HK-2 (cell line): Measurements from ENCODE around the gene EGFL7.
A peak's percentile ranks its signal among the peaks of the same experiment; 100 is the strongest.
"Not testable (repeated sequence)": the region's sequence is repeated elsewhere in the genome, so short reads cannot be mapped to it uniquely, and the experiment has no call there.

Experiments
- DNase-seq: peaks from one replicate; pipeline ENCODE4 v3.0.0-alpha.2; 2018; ENCODE audit not compliant: unreplicated experiment

EGFL7 gene

DNA sequence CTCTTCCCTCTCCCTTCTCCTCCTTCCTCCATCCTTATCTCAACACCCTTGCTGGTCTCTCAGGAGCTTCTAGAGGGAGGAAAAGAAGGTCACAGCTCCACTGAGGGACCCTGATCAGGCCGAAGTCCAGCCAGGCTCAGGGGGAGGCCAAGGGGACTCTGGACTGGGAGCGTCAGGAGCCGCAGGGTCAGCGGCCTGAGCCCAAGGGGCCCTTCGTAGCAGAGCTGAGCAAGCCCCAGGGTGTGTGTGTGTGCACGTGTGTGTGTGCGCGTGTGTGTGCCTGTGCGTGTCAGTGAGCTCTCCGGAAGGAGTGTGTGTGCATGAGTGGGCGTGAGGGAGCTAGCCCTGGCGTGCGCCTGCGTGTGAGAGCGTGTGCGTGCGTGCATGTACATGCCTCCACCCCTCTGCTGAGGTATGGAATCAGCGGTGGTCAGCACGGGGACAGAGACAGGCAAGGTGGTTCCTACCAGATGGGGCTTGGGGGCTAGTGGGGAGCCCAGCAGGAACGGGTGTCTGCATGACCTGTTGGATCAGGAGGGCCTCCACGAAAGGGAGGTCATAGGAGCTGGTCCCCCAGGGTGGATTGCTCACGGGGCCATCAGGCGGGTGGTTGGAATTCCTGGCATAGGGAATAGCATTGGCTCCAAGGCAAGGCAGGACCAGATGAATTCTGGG is 34.6 kb downstream of the EGFL7 start:
- DNase-seq, result peak; percentile 60

DNA sequence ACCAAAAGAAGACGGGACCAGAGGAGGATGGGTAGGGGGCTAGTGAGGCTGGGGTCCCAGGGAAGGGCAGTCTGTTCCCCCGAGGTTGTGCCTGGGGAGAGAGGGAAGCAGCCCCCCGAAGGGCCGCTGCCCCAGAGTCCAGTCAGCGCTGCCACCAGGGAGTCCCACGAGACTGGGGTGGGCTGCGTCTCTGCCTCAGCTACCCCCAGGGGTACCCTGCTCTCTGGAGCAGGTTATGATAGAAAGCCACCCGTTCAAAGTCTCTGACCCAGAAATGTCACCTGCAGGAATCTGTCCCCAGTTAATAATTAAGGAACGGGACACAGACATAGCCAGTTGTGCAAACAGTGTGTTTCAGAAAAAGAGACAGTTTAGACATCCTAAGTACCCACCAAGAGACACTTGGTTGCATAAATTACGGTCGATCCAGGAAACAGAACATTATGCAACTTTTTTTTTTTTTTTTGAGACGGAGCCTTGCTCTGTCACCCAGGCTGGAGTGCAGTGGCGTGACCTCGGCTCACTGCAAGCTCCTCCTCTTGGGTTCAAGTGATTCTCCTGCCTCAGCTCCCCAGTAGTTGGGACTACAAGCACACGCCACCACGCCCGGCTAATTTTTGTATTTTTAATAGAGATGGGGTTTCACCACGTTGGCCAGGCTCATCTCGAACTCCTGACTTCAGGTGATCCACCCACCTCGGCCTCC is 35.3 kb downstream of the EGFL7 start:
- DNase-seq, result no peak

DNA sequence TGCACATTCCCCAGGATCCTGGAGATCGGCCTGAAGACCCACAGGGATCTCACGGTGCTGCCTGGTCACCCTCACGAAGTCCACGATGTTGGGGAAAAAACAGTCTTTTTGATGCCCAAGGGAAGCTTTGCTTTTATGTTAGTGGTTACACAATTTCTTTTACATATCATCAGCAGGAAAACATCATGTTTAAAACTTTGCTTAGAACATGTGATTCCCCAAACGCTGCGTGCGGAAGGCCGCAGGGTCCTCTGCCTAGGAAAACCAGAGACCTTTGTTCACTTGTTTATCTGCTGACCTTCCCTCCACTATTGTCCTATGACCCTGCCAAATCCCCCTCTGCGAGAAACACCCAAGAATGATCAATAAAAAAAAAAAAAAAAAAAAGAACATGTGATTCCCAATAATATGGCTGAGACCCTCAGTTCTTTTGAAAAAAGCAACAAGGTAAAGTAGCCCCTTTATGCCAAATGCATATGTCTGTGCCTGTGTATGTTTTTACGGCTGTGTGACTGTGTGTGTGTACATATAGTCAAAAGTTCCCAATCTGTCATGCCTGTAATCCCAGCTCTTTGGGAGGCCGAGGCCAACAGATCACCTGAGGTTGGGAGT is 36.0 kb downstream of the EGFL7 start:
- DNase-seq, result no peak

DNA sequence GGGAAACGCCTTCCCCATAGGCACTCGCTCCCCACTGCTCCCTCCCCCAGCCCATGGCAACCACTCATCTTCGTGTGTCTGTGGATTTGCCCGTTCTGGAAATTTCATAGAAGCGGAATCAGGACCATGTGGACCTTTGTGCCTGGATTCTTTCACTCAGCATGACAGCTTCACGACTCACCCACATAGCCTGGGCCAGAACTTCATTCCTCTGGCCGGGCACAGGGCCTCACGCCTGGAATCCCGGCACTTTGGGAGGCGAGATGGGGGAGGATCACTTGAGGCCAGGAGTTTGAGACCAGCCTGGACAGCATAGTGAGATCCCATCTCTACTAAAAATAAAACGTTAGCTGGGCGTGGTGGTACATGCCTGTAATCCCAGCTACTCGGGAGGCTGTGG is 37.6 kb downstream of the EGFL7 start:
- DNase-seq, result no peak

DNA sequence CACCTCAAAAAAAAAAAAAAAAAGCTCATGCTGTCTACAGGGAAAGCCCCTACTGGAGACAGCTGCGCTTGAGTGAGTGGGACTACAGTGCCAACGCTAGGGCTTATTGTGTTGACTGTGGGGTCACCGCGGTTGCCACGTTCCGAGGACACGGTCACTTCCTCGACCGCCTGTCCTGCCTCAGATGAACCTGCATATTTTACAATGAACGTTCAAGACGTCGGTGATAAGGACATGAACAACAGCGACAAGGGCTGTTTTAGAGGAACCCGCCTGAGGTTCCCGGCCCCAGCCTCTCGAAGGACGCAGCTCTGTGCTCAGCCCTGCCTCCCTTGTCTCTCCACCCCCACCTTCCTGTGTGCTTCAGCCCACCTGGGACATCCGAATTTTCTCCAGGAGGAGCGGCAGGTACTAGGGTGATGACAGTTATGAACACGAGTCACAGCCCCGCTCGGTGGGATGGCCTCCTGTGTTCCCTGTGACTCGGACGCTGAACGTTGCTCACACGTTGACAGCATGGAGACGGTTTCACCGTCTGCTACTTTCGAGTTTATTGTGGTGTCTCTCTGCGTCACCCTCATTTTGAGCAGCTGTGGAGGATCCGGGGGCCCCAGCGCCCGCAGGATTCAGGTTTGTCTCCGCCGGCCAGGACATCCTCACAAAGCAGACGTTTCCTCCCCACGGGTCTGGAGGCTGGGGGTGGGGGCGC is 38.4 kb downstream of the EGFL7 start:
- DNase-seq, result no peak

DNA sequence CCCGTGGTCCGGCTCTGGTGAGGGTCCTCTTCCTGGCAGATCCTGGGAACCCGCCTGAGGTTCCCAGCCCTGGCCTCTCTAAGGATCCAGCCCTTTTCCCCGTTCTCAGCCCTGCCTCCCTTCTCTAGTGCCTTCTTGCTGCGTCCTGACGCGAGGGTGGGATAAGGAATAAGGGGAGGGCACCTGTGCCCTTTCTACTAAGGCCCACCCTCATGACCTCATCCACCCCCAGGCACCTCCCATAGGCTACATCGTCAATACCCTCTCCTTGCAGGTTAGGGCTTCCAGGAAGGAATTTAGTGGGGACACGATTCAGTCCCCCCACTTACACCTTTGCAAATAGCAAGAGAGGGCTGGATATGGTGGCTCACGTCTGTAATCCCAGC is 38.9 kb downstream of the EGFL7 start:
- DNase-seq, result no peak

DNA sequence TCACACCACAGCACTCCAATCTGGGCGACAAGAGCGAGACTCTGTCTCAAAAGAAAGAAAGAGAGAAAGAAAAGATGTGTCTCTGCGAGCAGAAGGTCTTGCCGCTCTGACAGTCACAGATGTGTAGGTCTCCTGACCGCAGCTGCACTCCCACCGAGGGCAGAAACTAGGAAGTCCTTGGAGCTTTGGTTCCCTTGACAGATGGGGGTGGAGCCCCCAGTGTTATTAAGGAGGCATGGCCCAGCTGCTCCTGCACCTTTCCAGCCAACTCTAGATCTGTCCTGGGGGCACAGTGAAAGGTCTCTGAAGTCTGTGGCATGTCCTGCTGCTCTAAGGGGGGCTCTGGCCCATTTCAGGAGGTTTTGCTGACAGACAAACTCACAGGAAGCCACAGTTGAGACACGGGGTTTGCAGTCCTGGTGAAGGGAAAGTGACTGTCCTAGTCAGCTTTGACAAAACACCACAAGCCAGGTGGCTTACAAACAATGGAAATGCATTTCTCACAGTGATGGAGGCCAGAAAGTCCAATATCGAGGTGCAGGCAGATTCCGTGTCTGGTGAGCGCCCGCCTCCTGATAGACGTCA is 40.7 kb downstream of the EGFL7 start:
- DNase-seq, result no peak

DNA sequence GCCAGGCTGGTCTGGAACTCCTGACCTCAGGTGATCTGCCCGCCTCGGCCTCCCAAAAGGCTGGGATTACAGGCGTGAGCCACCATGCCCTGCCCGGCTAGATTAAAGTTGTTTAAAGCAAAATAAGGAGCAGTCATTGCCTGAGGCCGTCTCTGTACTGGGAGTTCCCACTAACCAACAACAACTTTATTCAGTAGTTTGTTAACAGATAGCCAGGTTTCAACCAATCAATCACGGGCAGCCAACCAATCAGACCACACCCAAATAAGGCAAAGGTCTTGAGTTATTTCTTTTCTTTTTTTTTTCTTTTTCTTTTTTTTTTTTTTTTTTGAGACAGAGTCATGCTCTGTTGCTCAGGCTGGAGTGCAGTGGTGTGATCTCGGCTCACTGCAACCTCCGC is 42.0 kb downstream of the EGFL7 start:
- not testable (repeated sequence) for DNase-seq

DNA sequence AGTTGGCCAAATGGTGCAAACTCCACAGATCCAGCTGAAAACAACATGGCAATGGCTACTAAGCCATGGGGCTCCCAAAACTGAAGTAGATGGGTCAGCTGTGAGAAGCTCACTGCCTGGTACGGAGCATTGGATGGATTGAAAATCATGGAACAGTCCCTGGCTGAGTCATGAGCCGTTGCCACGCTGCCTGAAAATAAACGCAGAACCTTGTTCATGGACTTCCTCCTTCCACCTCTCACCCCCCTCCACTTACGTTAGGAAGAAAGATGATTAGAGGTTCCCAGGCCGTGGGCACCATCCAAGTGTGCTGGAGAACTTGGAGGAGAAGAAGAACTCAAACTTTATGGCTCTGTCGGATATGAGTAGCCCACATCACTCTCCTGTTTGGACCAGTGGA is 42.8 kb downstream of the EGFL7 start:
- DNase-seq, result no peak

DNA sequence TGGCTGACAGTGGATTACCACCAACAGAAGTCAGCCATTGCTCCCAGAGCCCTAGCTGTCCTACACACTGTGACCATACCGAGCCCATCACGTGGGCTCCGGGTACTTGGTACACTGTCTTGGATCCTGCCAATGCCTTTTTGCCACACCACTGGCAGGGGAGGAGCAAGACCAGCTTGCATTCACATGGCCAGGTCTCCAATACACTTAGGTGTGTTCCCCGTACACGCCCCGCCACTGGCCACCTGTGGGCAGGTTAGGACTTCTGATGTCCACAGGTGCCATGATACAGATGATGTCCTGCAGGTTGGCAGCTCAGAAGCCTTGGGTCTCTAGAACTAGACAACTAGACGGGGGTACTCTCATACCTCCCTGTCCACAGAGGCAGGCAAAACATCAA is 44.3 kb downstream of the EGFL7 start:
- no peak for DNase-seq

DNA sequence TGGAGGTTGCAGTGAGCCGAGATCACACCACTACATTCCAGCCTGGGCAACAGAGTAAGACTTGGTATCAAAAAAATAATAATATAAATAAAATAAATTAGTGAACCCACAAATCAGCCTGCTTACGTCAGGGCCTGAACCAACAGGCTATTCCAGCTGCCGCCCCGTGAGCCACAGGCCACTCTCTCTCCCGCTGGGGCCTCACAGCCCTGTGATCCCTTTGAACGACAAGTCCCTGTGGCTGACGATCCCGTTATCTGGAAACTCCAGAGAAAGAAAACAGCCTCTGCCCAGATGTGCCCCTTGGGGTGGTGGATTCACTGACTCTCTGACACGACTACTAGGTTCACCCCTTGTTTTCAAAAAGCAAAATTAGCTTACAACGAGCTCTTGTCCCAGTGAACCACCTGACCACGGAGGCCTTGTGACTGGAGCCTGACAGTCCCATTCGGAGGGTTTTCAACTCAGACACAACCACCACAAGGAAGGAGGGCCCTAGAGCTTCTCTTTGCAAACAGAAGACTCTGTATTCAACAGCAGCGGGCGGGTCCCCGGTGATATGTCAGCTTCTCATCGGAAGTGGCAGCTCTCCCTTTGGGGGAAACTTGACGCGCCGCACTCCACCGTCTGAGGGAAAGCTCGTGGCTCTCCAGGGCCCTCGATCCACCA is 45.3 kb downstream of the EGFL7 start:
- no peak for DNase-seq

DNA sequence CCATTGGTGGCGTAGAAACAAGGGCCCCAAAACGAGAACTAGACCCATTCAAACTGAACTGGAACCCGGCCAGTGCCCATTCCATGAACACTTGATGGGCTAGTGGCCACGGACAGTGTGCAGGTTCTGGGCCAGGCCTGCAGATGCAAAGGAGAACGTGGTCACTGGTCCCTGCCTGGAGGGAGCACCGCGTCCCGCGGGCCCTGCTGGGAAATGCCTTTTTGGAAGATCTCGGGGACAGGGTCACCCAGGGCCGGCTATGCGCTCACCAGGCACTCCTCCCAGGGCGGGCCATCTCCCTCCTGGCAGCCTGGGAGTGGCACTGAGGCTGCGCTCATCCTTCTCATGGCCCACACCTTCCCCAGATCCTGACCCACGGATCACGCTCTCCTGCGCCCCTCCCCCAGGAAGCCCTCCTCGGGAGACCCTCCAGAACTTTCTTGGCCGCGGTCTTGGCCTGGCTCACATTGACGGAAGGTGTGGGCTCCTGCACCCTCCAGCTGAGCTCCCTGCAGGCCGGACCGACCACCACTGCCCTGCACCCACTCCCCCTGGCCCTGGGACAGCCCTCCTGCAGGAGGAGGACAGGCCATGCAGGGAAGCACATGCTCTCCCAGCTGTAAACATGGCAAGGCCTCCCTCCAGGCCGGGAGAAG is 46.9 kb downstream of the EGFL7 start:
- DNase-seq, result no peak

DNA sequence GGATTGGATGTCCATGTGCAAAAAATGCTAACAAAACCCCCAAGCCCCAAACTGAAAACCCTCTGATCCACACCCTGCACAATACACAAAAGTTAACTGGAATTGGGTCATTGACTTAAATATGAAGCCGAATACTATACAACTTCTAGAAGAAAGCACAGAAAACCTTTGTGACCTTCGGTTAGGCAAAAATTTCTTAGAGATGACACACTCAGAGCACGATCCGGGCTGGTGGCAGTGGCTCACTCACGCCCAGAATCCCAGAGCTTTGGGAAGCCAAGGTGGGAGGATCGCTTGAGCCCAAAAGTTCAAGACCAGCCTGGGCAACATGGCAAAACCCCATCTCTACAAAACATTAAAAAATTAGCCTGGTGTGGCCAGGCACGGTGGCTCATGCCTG is 47.8 kb downstream of the EGFL7 start:
- DNase-seq, result no peak

DNA sequence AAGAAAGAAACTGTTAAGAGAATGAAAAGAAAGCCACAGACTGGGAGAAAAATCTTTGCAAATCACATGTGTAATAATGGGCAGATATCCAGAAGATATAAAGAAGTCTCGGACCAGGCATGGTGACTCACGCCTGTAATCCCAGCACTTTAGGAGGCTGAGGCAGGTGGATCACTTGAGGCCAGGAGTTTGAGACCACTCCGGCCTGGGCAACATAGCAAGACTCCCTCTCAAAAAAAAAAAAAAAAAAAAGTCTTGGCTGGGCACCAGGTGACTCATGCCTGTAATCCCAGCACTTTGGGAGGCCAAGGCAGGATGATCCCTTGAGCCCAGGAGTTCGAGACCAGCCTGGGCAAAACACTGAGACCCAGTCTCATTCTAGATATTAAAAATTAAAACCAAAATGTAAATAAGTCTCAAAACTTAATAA is 48.5 kb downstream of the EGFL7 start:
- DNase-seq, result not testable (repeated sequence)

DNA sequence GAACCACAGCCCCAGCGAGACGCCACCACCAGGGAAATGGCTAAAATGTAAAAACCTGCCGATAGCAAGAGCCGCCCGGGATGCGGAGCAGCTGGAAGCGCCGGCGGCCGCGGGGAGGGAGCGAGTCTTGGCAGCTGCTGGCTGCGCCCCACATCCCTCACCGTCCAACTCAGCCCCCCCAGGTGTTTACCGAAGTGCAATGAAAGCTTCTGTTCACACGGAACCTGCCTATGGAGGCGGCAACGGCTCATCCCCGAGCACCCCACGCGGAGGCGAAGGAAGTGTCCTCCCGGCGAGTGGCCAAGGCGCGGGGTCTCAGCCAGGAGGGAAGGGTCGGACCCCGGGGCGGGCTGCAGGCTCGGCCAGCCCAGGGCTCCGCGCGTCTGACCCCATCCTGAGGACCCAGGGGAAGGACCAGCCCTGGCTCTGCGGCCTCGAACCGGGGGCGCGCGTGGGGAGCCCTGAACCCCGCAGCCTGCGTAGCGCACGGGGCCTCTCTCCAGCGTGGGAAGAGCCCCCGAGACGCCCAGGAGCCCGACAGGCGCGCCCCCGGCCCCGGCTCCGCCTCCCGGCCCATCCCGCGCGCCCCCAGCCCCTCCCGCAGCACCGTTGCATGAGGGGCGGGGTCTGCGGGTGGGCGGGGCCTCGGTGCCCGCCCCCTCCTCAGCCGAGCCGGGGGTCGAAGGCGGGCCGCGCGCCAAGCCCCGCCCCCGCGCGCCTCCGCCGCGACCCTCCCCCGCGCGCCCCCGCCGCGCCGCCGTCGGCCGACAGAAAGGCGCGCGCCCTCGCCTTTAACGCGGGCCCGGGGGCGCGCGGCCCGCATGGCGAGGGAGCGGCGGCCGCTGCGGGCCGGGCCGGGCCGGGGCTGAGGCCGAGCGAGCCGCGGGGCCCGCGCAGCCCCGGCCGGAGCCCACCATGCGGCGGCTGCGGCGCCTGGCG is 49.3 kb downstream of the EGFL7 start, which contains the start of gene DIPK1B:
Gene DIPK1B, plus strand, starts transcription at position 822 of the 939 bp plus-strand sequence. Its CDS starts 94 bp downstream, at position 916.
- DNase-seq, result no peak

DNA sequence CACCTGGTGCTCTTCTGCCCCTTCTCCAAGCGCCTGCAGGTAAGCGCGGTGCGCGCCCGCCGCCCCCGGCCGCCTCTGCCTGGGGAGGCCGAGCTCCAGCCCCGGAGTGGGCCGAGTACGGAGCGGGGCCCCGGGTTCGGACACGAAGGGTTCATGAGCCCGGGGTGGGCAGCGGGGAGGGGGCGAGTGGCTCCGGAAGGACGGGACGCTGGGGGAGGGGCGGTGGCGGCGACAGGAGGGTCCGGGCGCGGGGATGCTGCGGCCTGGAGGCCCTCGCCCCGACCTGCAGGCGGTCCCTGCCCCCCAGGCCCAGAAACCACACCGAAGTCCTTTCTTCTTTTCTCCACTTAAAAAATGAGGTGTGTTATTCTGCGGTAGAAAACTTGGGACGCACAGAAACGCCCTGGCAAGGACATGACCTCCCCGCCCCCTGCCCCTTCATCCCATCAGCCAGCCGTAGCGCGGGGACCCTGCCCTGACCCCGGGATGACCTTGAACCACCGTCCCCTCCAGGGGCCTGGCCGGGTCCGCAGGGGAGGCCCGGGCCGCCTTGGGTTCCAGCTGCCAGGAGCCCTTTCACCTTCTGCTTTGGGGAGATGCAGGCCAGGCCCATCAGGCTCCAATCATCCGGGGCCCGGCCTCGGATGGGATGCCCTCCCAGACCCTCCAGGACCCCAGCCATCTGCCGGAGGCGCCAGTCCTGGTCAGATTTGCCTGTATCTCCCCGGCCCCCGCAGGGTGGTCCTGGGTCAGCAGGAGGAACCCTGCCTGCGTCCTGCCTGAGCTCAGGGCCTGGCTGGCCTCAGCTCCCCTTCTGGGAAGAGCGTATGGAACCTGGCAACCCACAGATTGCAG is 50.2 kb downstream of the EGFL7 start:
- DNase-seq, result no peak

DNA sequence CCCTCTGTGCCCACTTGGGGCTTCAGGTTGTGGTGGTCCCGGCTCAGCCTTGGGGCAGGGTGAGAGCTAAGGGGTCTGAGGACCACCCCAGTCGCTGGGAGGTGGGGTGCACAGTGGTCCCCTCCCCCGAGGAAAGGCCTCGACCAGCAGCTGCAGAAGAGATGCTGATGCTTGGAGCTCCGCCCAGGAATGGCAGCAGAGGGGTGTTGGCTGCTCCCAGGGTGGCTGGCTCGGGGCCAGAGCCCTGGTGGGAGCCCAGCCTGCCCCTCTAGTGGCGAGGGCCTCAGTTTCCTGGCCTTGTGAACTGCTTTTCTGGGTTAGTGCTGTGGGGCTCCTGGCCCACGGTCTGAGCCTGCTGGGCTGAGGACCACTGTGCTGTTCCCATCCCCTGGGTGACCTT is 50.8 kb downstream of the EGFL7 start:
- DNase-seq, result no peak

DNA sequence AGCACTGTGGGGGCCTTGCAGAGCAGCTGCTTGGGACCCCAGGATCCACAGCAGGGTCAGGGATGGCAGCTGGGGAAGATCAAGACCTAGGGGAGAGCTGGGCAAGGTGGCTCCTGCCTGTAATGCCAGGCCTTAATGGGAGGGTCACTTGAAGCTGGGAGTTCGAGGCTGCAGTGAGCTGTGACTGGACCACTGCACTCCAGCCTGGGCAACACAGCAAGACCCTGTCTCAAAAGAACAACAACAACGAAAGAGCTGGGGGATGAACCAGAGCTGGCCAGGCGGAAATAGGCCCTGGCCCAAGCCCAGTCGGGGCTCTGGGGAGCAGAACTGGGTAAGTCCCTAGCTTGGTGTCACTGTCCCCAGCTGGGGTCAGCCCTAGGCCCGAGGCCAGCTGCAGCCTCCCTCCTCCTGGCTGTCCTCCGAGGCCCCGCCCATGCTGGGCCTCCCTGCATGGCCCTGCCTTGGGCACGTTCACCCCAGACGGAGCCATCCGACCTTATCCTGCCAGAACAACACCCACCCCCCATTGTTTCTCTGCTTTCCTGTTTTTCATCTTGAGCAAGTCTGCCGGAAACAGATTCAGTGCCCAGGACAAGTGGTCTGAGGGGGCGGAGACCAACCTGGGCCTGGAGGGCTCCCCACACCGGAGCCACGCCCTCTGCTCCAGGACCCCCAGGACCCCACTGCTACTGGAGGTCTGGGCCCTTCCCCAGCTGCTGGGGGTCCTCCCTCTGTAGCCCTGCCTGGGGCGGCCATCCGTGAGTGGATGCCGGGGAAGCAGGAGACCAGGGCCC is 51.6 kb downstream of the EGFL7 start:
- DNase-seq, result no peak
